GM23338 (cell line): ENCODE measurements around the gene PTPRH. TPM values are rescaled to one million over a fixed set of nuclear protein-coding genes. Genes with fewer than 3 reads are reported as not detected.

Experiments used
- ATAC-seq: fragments of 200-7000 bp; cut with Tn5 transposase; 3 replicates; pipeline ENCODE4 v1.9.1; 2020
- DNase-seq: peaks from one replicate; pipeline ENCODE4 v3.0.0-alpha.2; 2015; ENCODE audit warnings: low spot score
- H2AFZ ChIP-seq: fragments of 200-600 bp; sonication (generic); 2 replicates; pipeline ENCODE4 v1.8.0; 2016; ENCODE audit warnings: antibody characterized with exemption, mild to moderate bottlenecking, moderate library complexity
- H3F3A ChIP-seq: fragments of 200-600 bp; sonication (generic); replicated peaks from 2 replicates; pipeline ENCODE4 v1.8.0; 2017; ENCODE audit warnings: antibody characterized with exemption, mixed run types, low read depth
- H3K27ac ChIP-seq: fragments of 200-600 bp; sonication (generic); 2 replicates; pipeline ENCODE4 v1.6.1; 2016; ENCODE audit warnings: low read depth
- H3K27me3 ChIP-seq: fragments of 200-600 bp; sonication (generic); 2 replicates; pipeline ENCODE4 v1.8.0; 2016; ENCODE audit warnings: mild to moderate bottlenecking, mixed run types, moderate library complexity; ENCODE audit not compliant: insufficient read depth
- H3K36me3 ChIP-seq: fragments of 200-600 bp; sonication (generic); 2 replicates; pipeline ENCODE4 v1.8.0; 2016; ENCODE audit warnings: mild to moderate bottlenecking; ENCODE audit not compliant: insufficient read depth
- H3K4me1 ChIP-seq: fragments of 200-600 bp; sonication (generic); 2 replicates; pipeline ENCODE4 v1.8.0; 2016; ENCODE audit warnings: mild to moderate bottlenecking, moderate library complexity; ENCODE audit not compliant: insufficient read depth
- H3K4me2 ChIP-seq: fragments of 200-600 bp; sonication (generic); 2 replicates; pipeline ENCODE4 v1.7.1; 2017; ENCODE audit warnings: mixed run types
- H3K4me3 ChIP-seq: fragments of 200-600 bp; sonication (generic); 2 replicates; pipeline ENCODE4 v1.6.1; 2016; ENCODE audit warnings: mixed run types
- H3K79me2 ChIP-seq: fragments of 200-600 bp; sonication (generic); replicated peaks from 2 replicates; pipeline ENCODE4 v1.8.0; 2017; ENCODE audit warnings: mild to moderate bottlenecking; ENCODE audit not compliant: insufficient read depth
- H3K9me2 ChIP-seq: fragments of 200-600 bp; sonication (generic); 2 replicates; pipeline ENCODE4 v1.8.0; 2017; ENCODE audit not compliant: insufficient read depth
- H4K20me1 ChIP-seq: fragments of 200-600 bp; sonication (generic); replicated peaks from 2 replicates; pipeline ENCODE4 v1.8.0; 2017; ENCODE audit warnings: mild to moderate bottlenecking; ENCODE audit not compliant: insufficient read depth
- H3K27ac Mint-ChIP-seq: 2 replicates; pipeline ENCODE4 v1.8.0; 2020; ENCODE audit warnings: inconsistent platforms, mild to moderate bottlenecking, moderate library complexity, mixed read lengths
- H3K27me3 Mint-ChIP-seq: 3 replicates; pipeline ENCODE4 v1.8.0; 2022; ENCODE audit warnings: low read depth, mild to moderate bottlenecking, moderate library complexity, mixed read lengths, inconsistent platforms; ENCODE audit not compliant: insufficient read depth, poor library complexity
- H3K36me3 Mint-ChIP-seq: 3 replicates; pipeline ENCODE4 v1.8.0; 2021; ENCODE audit warnings: low read depth, mild to moderate bottlenecking, inconsistent platforms, moderate library complexity, mixed read lengths
- H3K4me1 Mint-ChIP-seq: 3 replicates; pipeline ENCODE4 v1.8.0; 2020; ENCODE audit warnings: mild to moderate bottlenecking, inconsistent platforms, mixed read lengths
- H3K4me3 Mint-ChIP-seq: 3 replicates; pipeline ENCODE4 v1.8.0; 2021; ENCODE audit warnings: moderate library complexity, mild to moderate bottlenecking, inconsistent platforms, mixed read lengths
- H3K9me3 Mint-ChIP-seq: 3 replicates; pipeline ENCODE4 v1.8.0; 2020; ENCODE audit warnings: moderate library complexity, mild to moderate bottlenecking, inconsistent platforms, mixed read lengths
- CREB1 ChIP-seq: fragments of 250-450 bp; sonication (Bioruptor Pico); IDR thresholded peaks from 2 replicates; pipeline ENCODE4 v1.5.0; 2020; ENCODE audit warnings: low read depth, mild to moderate bottlenecking, moderate library complexity
- EZH2 ChIP-seq: fragments of 200-600 bp; sonication (generic); IDR thresholded peaks from one replicate; pipeline ENCODE4 v1.8.0; 2017; ENCODE audit warnings: antibody characterized with exemption, mild to moderate bottlenecking, low read depth; ENCODE audit not compliant: unreplicated experiment
- EZH2phosphoT487 ChIP-seq: fragments of 200-600 bp; sonication (generic); IDR thresholded peaks from one replicate; pipeline ENCODE4 v1.8.1; 2018; ENCODE audit warnings: antibody characterized with exemption; ENCODE audit not compliant: unreplicated experiment
- JUNB ChIP-seq: IDR thresholded peaks from one replicate; pipeline ENCODE4 v1.6.1; 2016; ENCODE audit warnings: antibody characterized with exemption; ENCODE audit not compliant: unreplicated experiment
- NANOG ChIP-seq: IDR thresholded peaks from 2 replicates; pipeline ENCODE4 v1.6.1; 2016; ENCODE audit warnings: antibody characterized with exemption, borderline replicate concordance
- POLR2AphosphoS5 ChIP-seq: IDR thresholded peaks from 2 replicates; pipeline ENCODE4 v1.6.1; 2016; ENCODE audit warnings: antibody characterized with exemption, low read depth
- STAT1 ChIP-seq: IDR thresholded peaks from one replicate; pipeline ENCODE4 v1.6.1; 2016; ENCODE audit warnings: antibody characterized with exemption; ENCODE audit not compliant: unreplicated experiment
- ZNF114 ChIP-seq: fragments of 250-450 bp; sonication (Bioruptor Pico); IDR thresholded peaks from 2 replicates; pipeline ENCODE4 v1.5.0; 2020; ENCODE audit warnings: mild to moderate bottlenecking, moderate library complexity
- ZNF331 ChIP-seq: fragments of 250-450 bp; sonication (Bioruptor Pico); IDR thresholded peaks from 2 replicates; pipeline ENCODE4 v1.5.0; 2020; ENCODE audit warnings: low read depth, mild to moderate bottlenecking, moderate library complexity
- polyA plus RNA-seq: library from polyadenylated mRNA; unstranded; fragments of >200 nt; fragmentation: Nextera tagmentation; extraction: Ambion mirVana; gene quantifications from 2 replicates; pipeline ENCODE4 v1.2.1, GENCODE V29; 2016
- total RNA-seq: library from RNA; depleted of rRNA; stranded (reverse); fragments of >200 nt; shearing (Covaris generic); gene quantifications from 2 replicates; pipeline ENCODE4 v1.2.3, GENCODE V29; 2014
- TF ChIP-seq, protein P1 (sequence below): IDR thresholded peaks from 2 replicates; pipeline ENCODE4 v1.6.1; 2016; ENCODE audit warnings: antibody characterized with exemption
- TF ChIP-seq, protein P2 (sequence below), 2 experiments: fragments of 200-600 bp in 1 of 2; sonication (generic) in 1 of 2; conservative IDR thresholded peaks; 2 replicates each; pipeline versions ENCODE4 v1.5.1 to v1.6.1; 2016 to 2017; ENCODE audit warnings: antibody characterized with exemption in 2 of 2, low read depth in 2 of 2, mild to moderate bottlenecking in 2 of 2, moderate library complexity in 1 of 2
- TF ChIP-seq, protein P3 (sequence below): IDR thresholded peaks from one replicate; pipeline ENCODE4 v1.6.1; 2018; ENCODE audit warnings: antibody characterized with exemption; ENCODE audit not compliant: unreplicated experiment

The PTPRH gene
- total and polyA plus RNA-seq, 2 experiments from 2014 or later, result 0.16 to 2.1 TPM

DNA sequence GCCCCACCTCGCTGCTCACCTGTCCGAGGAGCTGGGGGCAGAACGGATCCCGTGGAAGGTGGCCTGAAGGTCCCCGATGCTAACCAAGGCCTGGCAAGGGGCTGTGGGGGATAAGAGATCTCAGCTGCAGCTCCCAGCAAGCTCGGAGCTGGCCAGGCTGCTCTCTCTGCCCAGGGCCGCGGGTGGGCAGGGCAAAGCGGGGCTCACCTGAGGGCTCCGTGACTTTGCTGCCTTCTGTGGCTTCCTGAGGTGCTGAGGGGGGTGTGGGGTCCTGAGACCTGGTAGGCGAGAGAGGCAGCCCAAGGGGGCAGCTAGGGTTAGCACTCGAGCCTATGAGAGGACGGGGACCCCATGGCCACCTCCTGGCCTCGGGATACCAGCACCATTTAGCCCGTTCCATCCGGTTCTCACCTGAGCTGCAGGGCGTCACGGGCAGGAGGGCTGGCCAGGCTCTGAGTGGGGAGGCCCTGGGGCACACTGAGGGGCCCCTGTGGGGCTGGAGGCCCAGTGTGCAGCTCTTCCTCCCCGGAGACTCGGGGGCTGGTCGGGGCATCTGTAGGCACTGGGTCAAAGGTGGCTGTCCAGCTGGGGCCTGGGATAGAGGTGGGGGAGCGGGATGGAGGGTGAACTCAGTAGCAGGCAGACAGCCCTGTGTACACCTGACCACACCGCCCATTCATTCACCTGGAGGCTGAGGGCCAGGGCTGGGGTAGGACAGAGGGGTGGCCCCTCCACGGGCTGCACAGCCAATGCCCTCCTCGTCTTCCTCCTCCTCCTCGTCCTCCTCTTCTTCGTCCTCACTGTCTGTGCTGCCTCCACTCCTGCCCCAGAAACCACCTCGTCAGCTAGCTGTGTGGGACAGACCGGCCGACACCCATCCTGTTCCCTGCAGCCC is 22.3 kb upstream of the PTPRH start:
- Mint-ChIP-seq H3K27me3 (peaks cover 6% of the 10 kb centered on the region), H3K9me3 (no peaks in the 10 kb centered on the region), H3K4me3 (no peak overlapping the region), H3K36me3 (peaks cover 40% of the 10 kb centered on the region), H3K27ac (no peak overlapping the region), H3K4me1 (no peaks in the 10 kb centered on the region)
- no peak overlapping the region for H3K4me2 ChIP-seq
- H3F3A ChIP-seq, result no peaks in the 10 kb centered on the region
- no peaks in the 10 kb centered on the region for H3K79me2 ChIP-seq
- no peaks in the 10 kb centered on the region for H3K9me2 ChIP-seq
- no peaks in the 10 kb centered on the region for H3K27me3 ChIP-seq
- no peak overlapping the region for H3K4me3 ChIP-seq
- H3K4me1 ChIP-seq, result no peaks in the 10 kb centered on the region
- no peak overlapping the region for H2AFZ ChIP-seq
- TF ChIP-seq ZNF114 (CRISPR knock-in tag) (no peak), ZNF331 (CRISPR knock-in tag) (no peak), POLR2AphosphoS5 (no peak), CREB1 (no peak), JUNB (no peak), EZH2phosphoT487 (no peak), NANOG (no peak), EZH2 (no peak), STAT1 (no peak)
- TF ChIP-seq, protein P1, sequence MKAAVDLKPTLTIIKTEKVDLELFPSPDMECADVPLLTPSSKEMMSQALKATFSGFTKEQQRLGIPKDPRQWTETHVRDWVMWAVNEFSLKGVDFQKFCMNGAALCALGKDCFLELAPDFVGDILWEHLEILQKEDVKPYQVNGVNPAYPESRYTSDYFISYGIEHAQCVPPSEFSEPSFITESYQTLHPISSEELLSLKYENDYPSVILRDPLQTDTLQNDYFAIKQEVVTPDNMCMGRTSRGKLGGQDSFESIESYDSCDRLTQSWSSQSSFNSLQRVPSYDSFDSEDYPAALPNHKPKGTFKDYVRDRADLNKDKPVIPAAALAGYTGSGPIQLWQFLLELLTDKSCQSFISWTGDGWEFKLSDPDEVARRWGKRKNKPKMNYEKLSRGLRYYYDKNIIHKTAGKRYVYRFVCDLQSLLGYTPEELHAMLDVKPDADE, result no peak
- TF ChIP-seq, protein P2, sequence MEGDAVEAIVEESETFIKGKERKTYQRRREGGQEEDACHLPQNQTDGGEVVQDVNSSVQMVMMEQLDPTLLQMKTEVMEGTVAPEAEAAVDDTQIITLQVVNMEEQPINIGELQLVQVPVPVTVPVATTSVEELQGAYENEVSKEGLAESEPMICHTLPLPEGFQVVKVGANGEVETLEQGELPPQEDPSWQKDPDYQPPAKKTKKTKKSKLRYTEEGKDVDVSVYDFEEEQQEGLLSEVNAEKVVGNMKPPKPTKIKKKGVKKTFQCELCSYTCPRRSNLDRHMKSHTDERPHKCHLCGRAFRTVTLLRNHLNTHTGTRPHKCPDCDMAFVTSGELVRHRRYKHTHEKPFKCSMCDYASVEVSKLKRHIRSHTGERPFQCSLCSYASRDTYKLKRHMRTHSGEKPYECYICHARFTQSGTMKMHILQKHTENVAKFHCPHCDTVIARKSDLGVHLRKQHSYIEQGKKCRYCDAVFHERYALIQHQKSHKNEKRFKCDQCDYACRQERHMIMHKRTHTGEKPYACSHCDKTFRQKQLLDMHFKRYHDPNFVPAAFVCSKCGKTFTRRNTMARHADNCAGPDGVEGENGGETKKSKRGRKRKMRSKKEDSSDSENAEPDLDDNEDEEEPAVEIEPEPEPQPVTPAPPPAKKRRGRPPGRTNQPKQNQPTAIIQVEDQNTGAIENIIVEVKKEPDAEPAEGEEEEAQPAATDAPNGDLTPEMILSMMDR (conservative IDR thresholded peaks at IDR 0.05; ENCODE audit: low read depth in 2 of 2), result no peak
- TF ChIP-seq, protein P3, sequence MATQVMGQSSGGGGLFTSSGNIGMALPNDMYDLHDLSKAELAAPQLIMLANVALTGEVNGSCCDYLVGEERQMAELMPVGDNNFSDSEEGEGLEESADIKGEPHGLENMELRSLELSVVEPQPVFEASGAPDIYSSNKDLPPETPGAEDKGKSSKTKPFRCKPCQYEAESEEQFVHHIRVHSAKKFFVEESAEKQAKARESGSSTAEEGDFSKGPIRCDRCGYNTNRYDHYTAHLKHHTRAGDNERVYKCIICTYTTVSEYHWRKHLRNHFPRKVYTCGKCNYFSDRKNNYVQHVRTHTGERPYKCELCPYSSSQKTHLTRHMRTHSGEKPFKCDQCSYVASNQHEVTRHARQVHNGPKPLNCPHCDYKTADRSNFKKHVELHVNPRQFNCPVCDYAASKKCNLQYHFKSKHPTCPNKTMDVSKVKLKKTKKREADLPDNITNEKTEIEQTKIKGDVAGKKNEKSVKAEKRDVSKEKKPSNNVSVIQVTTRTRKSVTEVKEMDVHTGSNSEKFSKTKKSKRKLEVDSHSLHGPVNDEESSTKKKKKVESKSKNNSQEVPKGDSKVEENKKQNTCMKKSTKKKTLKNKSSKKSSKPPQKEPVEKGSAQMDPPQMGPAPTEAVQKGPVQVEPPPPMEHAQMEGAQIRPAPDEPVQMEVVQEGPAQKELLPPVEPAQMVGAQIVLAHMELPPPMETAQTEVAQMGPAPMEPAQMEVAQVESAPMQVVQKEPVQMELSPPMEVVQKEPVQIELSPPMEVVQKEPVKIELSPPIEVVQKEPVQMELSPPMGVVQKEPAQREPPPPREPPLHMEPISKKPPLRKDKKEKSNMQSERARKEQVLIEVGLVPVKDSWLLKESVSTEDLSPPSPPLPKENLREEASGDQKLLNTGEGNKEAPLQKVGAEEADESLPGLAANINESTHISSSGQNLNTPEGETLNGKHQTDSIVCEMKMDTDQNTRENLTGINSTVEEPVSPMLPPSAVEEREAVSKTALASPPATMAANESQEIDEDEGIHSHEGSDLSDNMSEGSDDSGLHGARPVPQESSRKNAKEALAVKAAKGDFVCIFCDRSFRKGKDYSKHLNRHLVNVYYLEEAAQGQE, result no peak
- H4K20me1 ChIP-seq, result peaks cover 3% of the 10 kb centered on the region
- H3K36me3 ChIP-seq, result peaks cover 5% of the 10 kb centered on the region; the same call in 1 of the 2 replicates
- ATAC-seq, result no peak
- H3K27ac ChIP-seq, result no peak overlapping the region
- DNase-seq, result no peak
